D721Med (cell line): ENCODE data around the gene AGER.
"Not testable (repeated sequence)": the region's sequence is repeated elsewhere in the genome, so short reads cannot be mapped to it uniquely, and the experiment has no call there.

Source experiments
- DNase-seq: peaks from one replicate; pipeline ENCODE4 v3.0.0; 2011; ENCODE audit warnings: low spot score; ENCODE audit not compliant: insufficient read length
- FAIRE-seq: peaks from 2 replicates; lab custom pipeline; 2011; peaks lifted over from hg19 to GRCh38; lab: Jason Lieb, UNC
- CTCF ChIP-seq: IDR thresholded peaks from 2 replicates; pipeline ENCODE4 v1.5.1; 2012; ENCODE audit warnings: mild to moderate bottlenecking, control low read depth; ENCODE audit not compliant: insufficient read depth; ENCODE audit errors: missing control alignments

The AGER gene

DNA sequence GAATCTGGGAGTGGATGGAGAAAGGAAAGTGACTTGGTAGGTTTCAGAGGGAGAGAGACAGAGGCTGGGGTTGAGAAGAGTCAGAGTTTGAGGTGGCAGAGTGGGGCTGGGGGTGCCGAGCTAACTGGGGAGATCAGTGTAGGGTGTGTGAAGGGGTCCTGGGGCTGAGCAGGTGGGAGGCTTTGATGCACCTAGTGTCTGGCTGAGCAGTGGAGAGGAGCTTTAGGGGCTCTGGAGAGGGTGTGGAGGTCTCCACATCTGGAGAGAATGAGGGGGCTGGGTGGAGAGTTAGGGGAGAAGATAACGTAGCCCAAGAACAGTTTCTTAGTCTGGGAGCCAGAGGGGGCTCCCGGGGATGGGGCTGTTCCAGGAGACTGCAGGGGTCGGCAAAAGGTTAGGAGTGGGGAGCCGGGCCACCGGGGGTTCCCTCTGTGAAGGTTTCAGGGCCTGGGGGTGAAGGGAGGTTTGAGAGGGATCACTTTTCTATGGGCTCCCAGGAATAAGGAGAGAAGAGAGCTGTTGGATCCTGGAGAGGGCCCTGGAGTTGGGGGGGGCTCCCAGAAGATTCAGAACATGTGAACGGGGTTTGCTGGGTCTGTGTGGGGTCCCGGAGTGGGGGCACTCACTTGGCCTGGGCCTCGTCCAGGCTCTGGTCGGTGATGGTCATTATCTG, 5.2 kb upstream of the AGER start:
- DNase-seq = no peak
- FAIRE-seq = no peak
- TF ChIP-seq CTCF = no peak

- DNase-seq = no peak
- no peak for FAIRE-seq
- no peak for TF ChIP-seq CTCF
Measured at GRCh38 chr6:32188381-32189068, 4.5 kb upstream of the AGER start.

- not testable (repeated sequence) for FAIRE-seq, DNase-seq
Measured at GRCh38 chr6:32187725-32188380, 3.8 kb upstream of the AGER start.

GRCh38 chr6:32187009-32187709, 3.1 kb upstream of the AGER start:
- TF ChIP-seq CTCF = no peak
- DNase-seq (no peak), FAIRE-seq (no peak)

GRCh38 chr6:32186151-32186840, 2.2 kb upstream of the AGER start:
- not testable (repeated sequence) for DNase-seq, FAIRE-seq

DNA sequence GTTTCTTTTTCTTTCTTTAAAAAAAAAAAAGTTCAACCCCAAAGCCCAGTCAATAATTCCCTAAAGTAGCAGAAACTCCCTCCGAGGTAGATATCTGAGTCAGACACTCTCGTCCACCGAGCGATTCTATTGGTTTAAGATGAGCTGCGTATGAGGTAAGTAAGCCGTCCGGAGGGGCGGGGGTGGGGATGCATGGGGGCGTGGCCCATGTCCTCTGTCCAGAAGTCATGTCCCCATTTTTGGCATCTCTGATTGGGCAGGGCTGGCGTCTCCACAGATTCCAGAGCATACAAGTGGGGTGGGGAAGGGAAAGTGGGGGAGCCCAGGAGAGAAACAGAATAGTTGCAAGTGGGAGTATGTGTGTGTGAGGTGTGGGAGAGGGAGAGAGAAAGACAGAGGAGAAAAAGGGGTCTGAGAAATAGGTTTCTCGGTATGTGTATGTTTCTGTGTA, 1.7 kb upstream of the AGER start:
- FAIRE-seq, DNase-seq: not testable (repeated sequence)

DNA sequence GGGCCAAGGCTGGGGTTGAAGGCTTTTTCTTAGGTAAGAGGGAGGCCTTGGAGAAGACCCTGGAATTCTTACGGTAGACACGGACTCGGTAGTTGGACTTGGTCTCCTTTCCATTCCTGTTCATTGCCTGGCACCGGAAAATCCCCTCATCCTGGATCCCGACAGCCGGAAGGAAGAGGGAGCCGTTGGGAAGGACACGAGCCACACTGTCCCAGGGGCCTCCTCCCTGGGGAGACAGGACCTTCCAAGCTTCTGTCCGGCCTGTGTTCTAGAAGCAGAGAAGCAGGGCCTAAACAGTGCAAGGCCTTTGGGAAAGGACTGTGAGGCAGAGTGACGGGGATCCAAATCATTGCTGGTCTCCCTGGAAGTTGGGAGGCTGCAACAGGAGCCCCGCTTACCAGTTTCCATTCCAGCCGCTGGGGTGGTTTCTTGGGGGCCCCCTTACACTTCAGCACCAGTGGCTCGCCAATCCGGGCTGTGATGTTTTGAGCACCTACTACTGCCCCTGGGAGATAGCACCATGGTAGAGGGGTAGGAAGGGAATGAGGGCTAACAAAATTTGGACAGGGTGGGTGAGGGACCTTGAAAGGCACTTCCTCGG, 470 bp downstream of the AGER start:
- no peak for TF ChIP-seq CTCF
- DNase-seq (no peak), FAIRE-seq (no peak)

GRCh38 chr6:32183030-32183429, 1.0 kb downstream of the AGER start:
- DNase-seq (no peak), FAIRE-seq (no peak)
- no peak for TF ChIP-seq CTCF
